ENCODE measurements around the gene CFAP20DC.
"Not testable (repeated sequence)": the region's sequence is repeated elsewhere in the genome, so short reads cannot be mapped to it uniquely, and the experiment has no call there.

Gene CFAP20DC

DNA sequence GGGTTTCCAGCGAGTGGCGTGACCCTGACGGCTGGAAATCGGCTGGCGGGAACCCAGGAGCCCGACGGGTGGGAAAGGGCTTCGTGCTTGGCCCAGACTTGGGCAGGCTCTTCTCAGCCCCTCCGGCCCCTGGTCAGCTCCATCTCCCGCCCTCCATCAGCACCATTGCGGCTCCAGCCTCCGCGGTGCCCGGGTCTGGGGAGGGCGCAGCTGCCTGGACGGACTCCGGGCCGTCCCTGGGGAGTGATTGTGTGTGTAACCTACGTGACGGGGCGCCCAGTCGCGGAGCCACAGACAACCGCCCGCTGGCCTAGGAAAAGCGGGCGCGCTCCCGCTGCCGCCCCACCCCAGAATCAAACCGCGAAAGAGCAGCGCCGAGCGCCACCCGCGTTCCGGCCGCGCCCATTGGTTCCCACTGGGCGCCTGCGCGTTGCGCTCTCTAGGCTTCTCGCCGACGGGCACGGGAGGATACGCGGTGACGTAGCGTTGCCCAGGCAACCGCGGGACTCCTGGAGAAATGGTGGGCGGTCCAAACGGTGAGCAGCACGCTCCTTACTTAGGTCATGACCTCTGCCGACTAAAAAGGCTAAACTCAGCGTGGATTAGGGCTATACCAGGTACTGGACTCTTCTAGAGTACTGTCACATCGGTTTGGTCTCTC, at the start of gene CFAP20DC:
TSS of gene CFAP20DC (minus strand) at position 355 of the 661 bp plus-strand sequence. CDS start 394 bp downstream, outside the sequence.
- peak; percentile 91 for DNase-seq (ENCODE audit: low read depth)

DNA sequence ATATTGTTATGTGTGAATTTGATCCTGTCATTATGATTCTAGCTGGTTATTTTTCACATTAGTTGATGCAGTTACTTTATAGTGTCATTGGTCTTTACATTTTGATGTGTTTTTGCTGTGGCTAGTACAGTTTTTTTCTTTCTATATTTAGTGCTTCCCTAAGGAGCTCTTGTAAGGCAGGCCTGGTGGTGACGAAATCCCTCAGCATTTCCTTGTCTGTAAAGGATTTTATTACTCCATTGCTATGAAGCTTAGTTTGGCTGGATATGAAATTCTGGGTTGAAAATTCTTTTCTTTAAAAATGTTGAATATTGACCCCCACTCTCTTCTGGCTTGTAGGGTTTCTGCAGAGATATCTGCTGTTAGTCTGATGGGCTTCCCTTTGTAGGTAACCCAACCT, 48.7 kb upstream of the CFAP20DC start:
- not testable (repeated sequence) for DNase-seq (ENCODE audit: low read depth)

DNA sequence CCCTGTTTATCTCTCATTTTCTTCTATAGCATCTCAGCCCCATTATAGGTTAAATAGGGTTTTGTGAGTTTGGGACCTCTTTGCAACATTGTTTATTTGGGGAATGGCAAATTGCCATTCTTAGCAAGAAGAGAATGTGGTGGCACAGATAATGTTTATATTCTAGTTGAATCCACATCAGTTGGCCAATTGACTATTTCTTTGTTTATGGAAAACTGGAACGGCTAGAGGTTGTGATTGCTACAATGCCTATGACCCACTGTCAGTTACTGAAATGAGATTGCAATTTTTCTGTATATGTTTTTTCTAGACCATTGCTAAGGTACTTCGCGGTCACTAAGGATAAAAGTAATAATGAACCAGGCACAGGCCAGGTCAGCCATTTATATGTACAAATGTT, 44.6 kb upstream of the CFAP20DC start:
- DNase-seq (ENCODE audit: low read depth): no peak

DNA sequence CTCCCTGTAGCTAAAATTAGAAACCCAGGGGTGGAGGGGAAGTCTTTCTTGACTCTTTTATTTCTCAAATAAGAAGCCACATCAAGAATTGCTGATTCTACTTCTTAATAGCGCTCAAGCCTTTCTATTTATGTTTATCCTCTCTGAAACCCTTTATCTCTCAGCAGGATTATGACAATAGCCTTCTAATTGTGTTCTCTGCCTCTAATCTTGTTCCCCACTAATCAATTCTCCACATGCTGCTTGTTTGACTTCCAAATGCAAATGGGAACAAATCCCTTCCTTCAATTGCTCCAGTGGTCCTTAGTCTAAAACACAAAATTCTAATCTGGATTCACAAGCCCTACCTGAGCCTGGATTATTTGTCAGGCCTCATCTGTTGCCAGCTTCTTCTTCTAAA, 43.7 kb upstream of the CFAP20DC start:
- DNase-seq (ENCODE audit: low read depth): no peak

- no peak for DNase-seq (ENCODE audit: low read depth)
Measured at GRCh38 chr3:59088761-59089160, 38.9 kb upstream of the CFAP20DC start.

DNA sequence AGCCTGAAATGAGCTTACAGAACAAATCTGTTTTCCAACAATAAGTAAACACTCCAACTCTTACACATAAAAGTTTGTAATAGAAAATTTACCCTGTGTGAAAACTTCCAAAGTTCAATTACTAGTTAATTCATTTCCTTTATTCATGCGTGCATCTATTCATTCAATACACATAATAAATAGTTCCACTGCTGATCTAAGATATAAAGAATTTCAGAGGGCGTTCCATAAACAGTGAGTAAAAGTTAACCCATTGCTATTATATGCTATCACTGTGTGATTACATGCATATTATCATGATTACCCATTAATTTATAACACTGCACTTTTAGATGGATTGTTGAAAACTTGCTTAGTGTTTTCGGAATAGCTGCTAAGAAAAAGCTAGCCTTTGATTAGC, 36.2 kb upstream of the CFAP20DC start:
- DNase-seq (ENCODE audit: low read depth): no peak

- DNase-seq (ENCODE audit: low read depth): no peak
Measured at GRCh38 chr3:59084583-59084982, 34.8 kb upstream of the CFAP20DC start.

DNA sequence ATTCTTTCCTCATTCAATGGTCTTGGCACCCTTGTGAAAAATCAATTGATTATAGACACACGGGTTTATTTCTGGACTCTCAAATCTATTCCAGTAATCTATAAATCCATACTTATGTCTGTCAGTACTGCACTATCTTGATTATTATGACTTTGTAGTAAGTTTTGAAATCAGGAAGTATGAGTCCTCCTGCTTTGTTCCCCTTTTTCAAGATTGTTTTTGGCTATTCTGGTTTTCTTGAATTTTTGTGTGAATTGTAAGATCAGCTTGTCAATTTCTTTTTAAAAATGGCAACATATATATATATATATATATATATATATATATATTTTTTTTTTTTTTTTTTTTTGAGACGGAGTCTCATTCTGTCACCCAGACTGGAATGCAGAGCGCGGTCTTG, 32.3 kb upstream of the CFAP20DC start:
- DNase-seq (ENCODE audit: low read depth): no peak

DNA sequence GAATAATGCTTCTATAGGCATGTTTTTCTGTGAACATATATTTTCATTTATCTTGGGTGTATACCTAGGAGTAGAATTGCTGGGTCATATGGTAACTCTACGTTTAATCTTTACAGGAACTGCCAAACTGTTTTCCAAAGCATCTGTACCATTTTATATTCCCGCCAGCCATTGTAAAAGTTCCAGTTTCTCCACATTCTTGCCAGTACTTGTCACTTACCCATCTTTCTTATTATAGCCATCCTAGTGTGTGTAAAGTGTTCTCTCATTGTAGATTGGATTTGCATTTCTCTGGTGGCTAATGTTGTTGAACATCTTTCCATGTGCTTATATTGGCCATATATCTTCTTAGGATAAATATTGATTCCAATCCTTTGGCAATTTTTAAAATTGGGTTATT, 31.2 kb upstream of the CFAP20DC start:
- DNase-seq (ENCODE audit: low read depth): no peak

DNA sequence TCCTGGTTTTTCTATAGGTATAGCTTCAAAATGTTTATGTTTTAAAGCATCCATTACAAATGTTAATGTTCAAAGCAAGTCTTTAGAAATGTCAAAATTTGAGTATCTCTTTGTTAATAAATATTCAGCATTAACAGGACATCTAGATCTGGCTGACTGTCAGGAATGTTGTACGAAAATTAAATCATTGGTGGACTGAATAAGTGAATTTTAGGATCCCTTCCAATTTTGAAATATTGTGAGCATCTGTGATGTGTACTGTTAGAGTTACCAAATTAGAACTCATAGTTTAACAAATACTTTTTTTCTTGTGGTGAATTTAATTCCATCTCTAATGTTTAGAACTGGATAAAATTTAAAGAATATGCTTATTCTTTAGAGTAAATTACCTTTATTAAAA, 30.1 kb upstream of the CFAP20DC start:
- no peak for DNase-seq (ENCODE audit: low read depth)

DNA sequence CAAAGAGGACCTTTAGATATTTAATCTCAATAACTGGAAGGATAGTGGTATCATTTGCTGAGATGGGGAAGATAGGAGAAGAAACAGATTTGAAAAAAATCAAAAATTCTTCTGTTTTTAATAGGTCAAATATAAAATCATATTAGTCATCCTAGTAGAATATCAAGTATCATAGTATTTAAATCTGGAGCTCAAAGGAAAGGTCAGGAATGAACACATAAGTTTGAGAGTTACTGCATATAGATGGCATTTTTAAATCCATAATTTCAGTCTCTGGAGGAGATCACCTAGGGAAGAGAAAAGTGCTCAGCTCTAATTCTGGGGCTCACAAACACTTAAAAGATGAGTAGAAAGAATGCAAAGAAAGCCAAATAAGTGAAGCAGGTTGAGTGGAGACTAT, 24.9 kb upstream of the CFAP20DC start:
- DNase-seq (ENCODE audit: low read depth): no peak

DNA sequence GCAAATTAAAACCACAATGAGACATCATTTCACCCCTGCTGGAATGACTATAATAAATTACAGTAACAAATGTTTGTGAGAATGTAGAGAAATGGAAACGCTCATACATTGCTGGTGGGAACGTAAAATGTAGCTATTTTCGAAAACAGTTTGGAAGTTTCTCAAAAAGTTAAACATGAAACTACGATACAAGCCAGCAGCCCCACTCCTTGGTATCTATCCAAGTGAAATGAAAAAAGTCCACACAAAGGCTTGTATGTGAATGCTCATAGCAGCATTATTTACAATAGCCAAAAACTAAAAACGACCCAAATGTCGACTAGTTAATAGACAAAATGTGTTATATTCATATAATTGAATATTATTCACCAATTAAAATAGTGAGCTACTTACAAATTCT, 22.9 kb upstream of the CFAP20DC start:
- no peak for DNase-seq (ENCODE audit: low read depth)

GRCh38 chr3:59069838-59070237, 20.0 kb upstream of the CFAP20DC start:
- DNase-seq (ENCODE audit: low read depth): no peak

GRCh38 chr3:59065240-59065639, 15.4 kb upstream of the CFAP20DC start:
- DNase-seq (ENCODE audit: low read depth): no peak

GRCh38 chr3:59064728-59065127, 14.9 kb upstream of the CFAP20DC start:
- DNase-seq (ENCODE audit: low read depth): no peak

- peak; percentile 3 for DNase-seq (ENCODE audit: low read depth)
Measured at GRCh38 chr3:59064276-59064675, 14.5 kb upstream of the CFAP20DC start.

DNA sequence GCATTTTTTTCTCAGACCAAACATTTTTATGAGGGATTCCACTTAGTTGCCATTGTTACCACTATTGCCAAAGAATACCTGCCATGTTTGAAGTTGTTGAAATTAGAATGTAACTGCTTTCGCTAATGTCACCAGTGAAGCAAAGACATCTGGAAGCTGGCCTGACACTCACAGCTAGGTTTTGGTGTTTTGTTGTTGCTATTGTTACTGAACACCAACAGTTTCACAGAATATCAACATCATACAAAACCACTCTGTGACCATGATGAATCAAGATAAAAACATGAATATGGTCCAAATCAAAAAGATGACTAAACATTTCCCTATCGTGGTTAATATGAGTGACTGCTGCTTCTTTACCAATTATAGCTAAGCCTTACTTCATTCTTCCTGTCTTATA, 6.9 kb upstream of the CFAP20DC start:
- peak; percentile 39 for DNase-seq (ENCODE audit: low read depth)

GRCh38 chr3:59052803-59053411, 3.1 kb upstream of the CFAP20DC start:
- peak; percentile 49 for DNase-seq (ENCODE audit: low read depth)

DNA sequence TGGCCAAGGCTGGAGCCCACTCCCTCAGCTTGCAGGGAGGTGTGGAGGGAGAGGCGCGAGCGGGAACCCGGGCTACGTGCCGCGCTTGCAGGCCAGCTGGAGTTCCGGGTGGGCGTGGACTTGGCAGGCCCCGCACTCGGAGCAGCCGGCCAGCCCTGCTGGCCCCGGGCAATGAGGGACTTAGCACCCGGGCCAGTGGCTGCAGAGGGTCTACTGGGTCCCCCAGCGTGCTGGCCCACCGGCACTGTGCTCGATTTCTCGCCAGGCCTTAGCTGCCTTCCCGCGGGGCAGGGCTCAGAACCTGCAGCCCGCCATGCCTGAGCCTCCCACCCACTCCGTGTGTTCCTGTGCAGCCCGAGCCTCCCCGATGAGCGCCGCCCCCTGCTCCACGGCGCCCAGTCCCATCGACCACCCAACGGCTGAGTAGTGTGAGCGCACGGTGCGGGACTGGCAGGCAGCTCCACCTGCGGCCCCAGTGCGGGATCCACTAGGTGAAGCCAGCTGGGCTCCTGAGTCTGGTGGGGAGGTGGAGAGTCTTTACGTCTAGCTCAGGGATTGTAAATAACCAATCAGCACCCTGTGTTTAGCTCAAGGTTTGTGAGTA, 1.1 kb upstream of the CFAP20DC start:
- DNase-seq (ENCODE audit: low read depth): not testable (repeated sequence)

GRCh38 chr3:59046839-59047238, 3.0 kb downstream of the CFAP20DC start:
- no peak for DNase-seq (ENCODE audit: low read depth)

DNA sequence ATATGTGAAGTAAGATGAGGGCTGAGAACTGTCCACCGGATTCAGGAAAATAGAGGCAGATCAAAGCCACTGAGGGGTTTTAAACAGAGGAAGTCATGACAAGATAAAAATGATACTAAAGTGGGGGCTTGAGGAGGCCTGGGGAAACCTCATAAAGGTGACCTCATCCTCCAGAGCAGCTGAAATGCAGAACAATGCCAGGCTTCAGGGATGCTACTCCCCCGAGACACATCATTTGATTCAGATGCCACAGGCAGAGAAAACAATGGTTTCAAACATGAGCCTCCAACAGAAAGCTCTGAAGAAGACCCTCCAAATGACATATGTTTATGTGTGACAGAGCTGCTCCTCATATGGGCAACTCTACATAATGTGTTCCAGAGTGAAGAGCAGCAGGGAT, 6.4 kb downstream of the CFAP20DC start:
- no peak for DNase-seq (ENCODE audit: low read depth)

- peak; percentile 45 for DNase-seq (ENCODE audit: low read depth)
Measured at GRCh38 chr3:59040902-59041301, 8.9 kb downstream of the CFAP20DC start.

DNA sequence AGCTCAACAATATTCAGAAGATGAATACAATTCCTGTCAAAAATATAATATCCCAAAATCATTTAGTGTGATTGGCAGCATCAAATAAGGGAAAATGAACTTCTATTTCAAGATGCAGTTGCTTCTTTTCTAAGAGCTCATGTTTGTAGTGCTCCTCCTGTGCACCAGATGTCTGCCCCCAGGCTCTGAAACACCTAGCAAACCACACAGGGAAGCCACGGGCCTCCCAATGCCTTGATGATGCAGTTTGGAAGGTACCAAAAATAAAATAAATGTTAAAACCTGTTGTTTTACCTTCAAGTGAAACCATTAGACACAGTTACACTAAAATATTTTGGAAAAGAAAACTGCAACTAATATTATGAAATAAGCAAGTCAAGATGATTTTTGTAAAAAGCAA, 22.2 kb downstream of the CFAP20DC start:
- DNase-seq (ENCODE audit: low read depth): no peak

DNA sequence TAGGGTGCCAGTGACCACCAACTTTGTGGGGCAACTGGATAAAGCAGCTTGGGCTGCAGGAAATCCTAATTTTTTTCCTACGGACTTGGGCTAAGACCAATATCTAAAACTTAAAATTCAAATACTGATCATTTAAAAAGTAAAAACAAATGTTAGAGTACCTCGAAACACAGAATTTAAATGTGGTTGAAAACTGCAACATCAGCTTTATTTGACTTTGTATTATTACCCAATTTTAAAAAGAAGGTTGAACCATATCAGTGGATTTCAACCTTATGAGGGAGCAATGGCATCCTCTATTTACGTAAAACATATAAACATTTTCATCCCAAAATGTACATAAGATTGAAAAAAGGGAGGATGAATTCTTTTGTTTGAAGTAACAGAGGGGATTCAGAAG, 26.2 kb downstream of the CFAP20DC start:
- DNase-seq (ENCODE audit: low read depth): no peak

Measured in iris pigment epithelial cell (primary cell).